ENCODE measurements around the gene CSRNP3. TPM values are rescaled to one million over a fixed set of nuclear protein-coding genes. Genes with fewer than 3 reads are reported as not detected.

Gene CSRNP3
- polyA plus RNA-seq (2011; rRNA removed) (0.08 and 0.25 TPM in 2 replicates), polyA plus RNA-seq (2017; fragmentation: RNase III; extraction: RNeasy Plus Mini Kit Qiagen cat#74134 plus additional on column Dnase treatment) (0.01 to 0.08 TPM (median 0.05 TPM) in 3 replicates), polyA minus RNA-seq (2011; rRNA and poly(A)+ RNA removed) (0.04 and 0.15 TPM in 2 replicates)
- 0.04 and 0.12 TPM in 2 replicates for polyA plus RNA-seq (2012; cell fraction: cytosol; rRNA removed)
- 0.01 TPM in 1 of 2 replicates, not detected in the other for polyA plus RNA-seq (2012; cell fraction: nucleus; rRNA removed)

- 34% methylated on average over 8 of the region's 8 CpGs for WGBS (ENCODE audit: missing lambda C conversion rate)
- no peaks in the 10 kb centered on the region for H3K4me1 ChIP-seq
- CTCF ChIA-PET = interaction anchor here (1.0 kb wide), 1 partner anchor 16 kb away, joined by 3 read pairs; no protein-coding TSS in a partner anchor
- H3K4me2 ChIP-seq = peak within 1 kb of the TSS; percentile 60
- DNase-seq (ENCODE audit: low read depth in 1 of 2, low spot score in 1 of 2) = peak; percentile 4 to 72
- H3K4me3 ChIP-seq = peak within 1 kb of the TSS; percentile 38
- FAIRE-seq = no peak
- H3K27ac ChIP-seq = no peak within 1 kb of the TSS
- POLR2A ChIA-PET = no interaction called here
- TF ChIP-seq TFCP2L1 (CRISPR knock-in tag; IDR thresholded peaks at IDR 0.05) (no peak), CHD4 (IDR thresholded peaks at IDR 0.05; ENCODE audit: borderline replicate concordance) (no peak), JUN (IDR thresholded peaks at IDR 0.05) (no peak), KDM1A (IDR thresholded peaks at IDR 0.05; ENCODE audit: low read depth) (no peak), SMC3 (IDR thresholded peaks at IDR 0.05) (no peak), MYC (IDR thresholded peaks at IDR 0.05; ENCODE audit: borderline replicate concordance, low read length) (no peak)
- TF ChIP-seq, protein P1, sequence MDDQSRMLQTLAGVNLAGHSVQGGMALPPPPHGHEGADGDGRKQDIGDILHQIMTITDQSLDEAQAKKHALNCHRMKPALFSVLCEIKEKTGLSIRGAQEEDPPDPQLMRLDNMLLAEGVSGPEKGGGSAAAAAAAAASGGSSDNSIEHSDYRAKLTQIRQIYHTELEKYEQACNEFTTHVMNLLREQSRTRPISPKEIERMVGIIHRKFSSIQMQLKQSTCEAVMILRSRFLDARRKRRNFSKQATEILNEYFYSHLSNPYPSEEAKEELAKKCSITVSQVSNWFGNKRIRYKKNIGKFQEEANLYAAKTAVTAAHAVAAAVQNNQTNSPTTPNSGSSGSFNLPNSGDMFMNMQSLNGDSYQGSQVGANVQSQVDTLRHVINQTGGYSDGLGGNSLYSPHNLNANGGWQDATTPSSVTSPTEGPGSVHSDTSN (IDR thresholded peaks at IDR 0.05) = no peak
- H3K9me3 ChIP-seq = no peaks in the 10 kb centered on the region
- ATAC-seq = peak; percentile 99 to 100
Measured at GRCh38 chr2:165469417-165469816, at the start of gene CSRNP3. Gene CSRNP3 (plus strand): TSS chr2:165469698. CDS start chr2:165595066, 125,368 bp downstream.

DNA sequence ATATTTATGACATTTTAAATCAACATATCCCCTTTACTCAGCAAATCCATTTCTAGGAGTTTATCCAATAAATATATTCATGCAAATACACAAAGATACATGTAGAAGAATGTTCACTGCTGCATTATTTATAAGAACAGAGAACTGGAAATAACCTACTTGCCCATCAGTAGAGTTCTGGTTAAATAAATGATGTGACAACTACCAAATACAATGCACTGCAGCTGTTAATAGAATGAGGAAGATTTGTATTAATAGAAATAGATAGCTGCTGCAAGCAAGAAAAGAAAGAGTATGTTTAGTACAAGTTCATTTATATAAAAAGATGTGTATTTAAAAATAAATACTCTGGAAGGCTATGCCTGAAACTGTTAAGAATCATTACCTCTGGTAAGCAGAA is 49.3 kb upstream of the CSRNP3 start:
- CTCF ChIA-PET = no interaction called here
- FAIRE-seq (no peak), ATAC-seq (no peak), DNase-seq (ENCODE audit: low read depth in 1 of 2, low spot score in 1 of 2) (no peak)
- POLR2A ChIA-PET = no interaction called here
- TF ChIP-seq, protein P1 (IDR thresholded peaks at IDR 0.05) = no peak
- no peaks in the 10 kb centered on the region for H3K9me3 ChIP-seq
- H3K4me3 ChIP-seq = no peak overlapping the region
- H3K27ac ChIP-seq = no peak overlapping the region
- no peaks in the 10 kb centered on the region for H3K4me1 ChIP-seq
- no peak overlapping the region for H3K4me2 ChIP-seq

DNA sequence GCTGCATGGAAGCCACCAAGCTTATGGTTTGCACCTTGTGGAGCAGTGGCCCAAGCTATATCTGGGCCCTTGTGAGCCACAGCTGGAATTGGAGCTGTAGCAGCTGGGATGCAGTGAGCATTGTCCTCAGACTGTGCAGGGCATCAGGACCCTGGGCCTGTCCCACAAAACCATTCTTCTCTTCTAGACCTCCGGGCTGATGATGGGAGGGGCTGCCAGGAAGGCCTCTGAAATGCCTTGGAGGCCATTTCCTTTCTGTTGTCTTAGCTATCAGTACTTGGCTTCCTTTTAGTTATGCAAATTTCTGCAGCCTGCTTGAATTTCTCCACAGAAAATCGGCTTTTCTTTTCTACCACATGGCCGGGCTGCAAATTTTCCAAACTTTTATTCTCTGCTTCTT is 46.4 kb upstream of the CSRNP3 start:
- ChIA-PET CTCF (no interaction called here), POLR2A (no interaction called here)

DNA sequence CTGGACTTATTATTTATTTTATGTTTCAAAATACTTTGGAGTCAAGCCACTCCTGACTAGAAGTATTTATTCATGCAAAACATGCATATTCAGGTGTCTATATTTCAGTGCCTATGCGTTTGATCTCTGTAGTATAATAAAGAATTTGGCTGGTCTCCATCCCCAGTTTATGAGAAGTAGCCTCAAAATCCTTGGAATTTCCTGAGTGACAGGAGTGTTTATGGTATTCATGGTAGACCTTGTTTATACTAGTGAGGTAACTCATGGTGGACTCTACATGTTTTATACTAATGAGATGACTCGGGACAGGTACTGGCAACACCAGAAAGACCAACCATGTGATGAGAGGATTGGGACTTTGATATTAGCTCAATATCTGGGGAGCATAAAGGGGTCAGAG is 43.9 kb upstream of the CSRNP3 start:
- Histone ChIP-seq H3K4me2 (no peak overlapping the region), H3K4me3 (no peak overlapping the region), H3K4me1 (no peaks in the 10 kb centered on the region), H3K27ac (no peak overlapping the region), H3K9me3 (no peaks in the 10 kb centered on the region)
- ChIA-PET POLR2A (no interaction called here), CTCF (interaction anchor here (1.2 to 1.3 kb wide), 2 partner anchors 23 to 186 kb away, joined by 3 read pairs; partner anchors contain the start of gene SCN2A)
- no peak for TF ChIP-seq TP53 (CRISPR knock-in tag; IDR thresholded peaks at IDR 0.05)
- TF ChIP-seq JUN (IDR thresholded peaks at IDR 0.05) = no peak
- DNase-seq (ENCODE audit: low read depth in 1 of 2, low spot score in 1 of 2) (no peak), FAIRE-seq (no peak), ATAC-seq (no peak)
- 5% methylated on average over 2 of the region's 2 CpGs for WGBS (ENCODE audit: missing lambda C conversion rate)

More for the DNA sequence above, 46.4 kb upstream of the CSRNP3 start:
- Histone ChIP-seq H3K4me3 (no peak overlapping the region), H3K4me2 (no peak overlapping the region), H3K4me1 (no peaks in the 10 kb centered on the region), H3K27ac (no peak overlapping the region), H3K9me3 (no peaks in the 10 kb centered on the region)
- no peak for ATAC-seq
- 16% methylated on average over 3 of the region's 3 CpGs for WGBS (ENCODE audit: missing lambda C conversion rate)
- DNase-seq (ENCODE audit: low read depth in 1 of 2, low spot score in 1 of 2) = no peak
- FAIRE-seq = no peak
- TF ChIP-seq POLR2A (IDR thresholded peaks at IDR 0.05; ENCODE audit: low read length) (no peak), NPAS2 (CRISPR knock-in tag; IDR thresholded peaks at IDR 0.05; ENCODE audit: borderline replicate concordance) (no peak), NFE2L2 (conservative IDR thresholded peaks at IDR 0.05; ENCODE audit: low read length) (no peak), TP53 (CRISPR knock-in tag; IDR thresholded peaks at IDR 0.05) (no peak), CHD2 (IDR thresholded peaks at IDR 0.05; ENCODE audit: low read length, partially characterized antibody) (no peak), ZNF302 (CRISPR knock-in tag; IDR thresholded peaks at IDR 0.05) (no peak), EP300 (IDR thresholded peaks at IDR 0.05) (no peak), HEYL (CRISPR knock-in tag; IDR thresholded peaks at IDR 0.05) (no peak), KDM5A (IDR thresholded peaks at IDR 0.05) (no peak), POLR2AphosphoS2 (conservative IDR thresholded peaks at IDR 0.05; ENCODE audit: low read length) (no peak), FOSL2 (IDR thresholded peaks at IDR 0.05) (no peak), FOSL2 (CRISPR knock-in tag; IDR thresholded peaks at IDR 0.05) (no peak)
- TF ChIP-seq, protein P2, sequence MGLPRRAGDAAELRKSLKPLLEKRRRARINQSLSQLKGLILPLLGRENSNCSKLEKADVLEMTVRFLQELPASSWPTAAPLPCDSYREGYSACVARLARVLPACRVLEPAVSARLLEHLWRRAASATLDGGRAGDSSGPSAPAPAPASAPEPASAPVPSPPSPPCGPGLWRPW (IDR thresholded peaks at IDR 0.05) = no peak
